Upper lobe of right lung (tissue), 1 donor: ENCODE results near the gene TMEM219. TPM values are rescaled to one million over a fixed set of nuclear protein-coding genes. Genes with fewer than 3 reads are reported as not detected.
"Not testable (repeated sequence)": the region's sequence is repeated elsewhere in the genome, so short reads cannot be mapped to it uniquely, and the experiment has no call there.

Experiments
- ATAC-seq: fragments of 200-7000 bp; cut with Tn5 transposase; one replicate; pipeline ENCODE4 v1.9.1; 2020; ENCODE audit warnings: mild to moderate bottlenecking, moderate library complexity
- DNase-seq: peaks from one replicate; pipeline ENCODE4 v3.0.0-alpha.2; 2020
- H3K27ac ChIP-seq: fragments of 200-600 bp; one replicate; pipeline ENCODE4 v1.8.0; 2022
- H3K27me3 ChIP-seq: fragments of 200-600 bp; one replicate; pipeline ENCODE4 v1.8.0; 2022; ENCODE audit warnings: mild to moderate bottlenecking
- H3K36me3 ChIP-seq: fragments of 200-600 bp; one replicate; pipeline ENCODE4 v1.8.0; 2022
- H3K4me1 ChIP-seq: fragments of 200-600 bp; one replicate; pipeline ENCODE4 v1.8.0; 2022
- H3K4me3 ChIP-seq: fragments of 200-600 bp; one replicate; pipeline ENCODE4 v1.8.0; 2022; ENCODE audit warnings: mild to moderate bottlenecking
- H3K9me3 ChIP-seq: fragments of 200-600 bp; one replicate; pipeline ENCODE4 v1.8.0; 2022
- CTCF ChIP-seq: fragments of 200-600 bp; IDR thresholded peaks from one replicate; pipeline ENCODE4 v1.8.0; 2022; ENCODE audit warnings: antibody characterized with exemption
- intact Hi-C: fragments of 100-400 bp; cut with DNase I; formaldehyde crosslinking; loops from one replicate; pipeline ENCODE4 v1.11.0; 2022
- total RNA-seq: library from RNA; stranded (reverse); fragmentation: NEBNext Ultra II Directional; extraction: Animal tissue kit (Norgen Biotek cat#: 25700); gene quantifications from one replicate; pipeline ENCODE4 v1.2.1, GENCODE V29; 2021
- donor health status: DM: no; HTN: yes; CAD: no; lungs with severe emphysema.

Gene TMEM219
- total RNA-seq, 1 donor from 2014 or later: 133 TPM

DNA sequence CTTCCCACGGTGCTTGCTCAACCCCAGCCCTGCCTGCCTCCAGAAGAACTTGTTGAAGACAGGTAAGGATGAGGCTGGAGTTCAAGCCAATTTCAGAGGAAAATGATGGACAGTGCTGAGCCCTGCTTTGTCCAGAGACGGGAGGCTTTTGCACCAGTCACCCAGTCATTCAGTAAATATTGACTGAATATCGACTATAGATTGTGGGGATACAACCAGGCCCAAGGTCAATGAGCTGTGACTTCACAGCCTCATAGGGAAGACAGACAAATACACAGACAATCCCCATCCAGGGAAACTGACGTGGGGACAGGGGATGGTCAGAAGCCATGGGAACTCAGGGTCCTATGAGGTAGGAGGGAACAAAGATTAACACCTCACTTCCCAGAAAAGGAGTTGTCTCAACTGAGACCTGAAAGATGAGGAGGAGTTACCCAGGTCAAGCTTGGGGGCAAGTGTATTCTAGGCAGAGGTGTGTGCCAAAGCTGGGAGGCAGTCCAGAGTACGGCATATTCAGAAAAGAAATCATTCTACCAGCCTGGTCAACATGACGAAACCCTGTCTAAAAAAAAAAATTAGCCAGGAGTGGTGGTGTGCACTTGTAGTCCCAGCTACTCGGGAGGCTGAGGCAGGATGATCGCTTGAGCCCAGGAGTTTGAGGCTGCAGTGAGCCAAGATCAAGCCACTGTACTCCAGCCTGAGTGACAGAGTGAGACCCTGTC, 54.8 kb downstream of the TMEM219 start:
- H3K4me1 ChIP-seq: no peaks in the 10 kb centered on the region
- no peak overlapping the region for H3K4me3 ChIP-seq
- no peaks in the 10 kb centered on the region for H3K9me3 ChIP-seq
- DNase-seq (no peak), ATAC-seq (no peak)
- H3K27me3 ChIP-seq: peaks cover 8% of the 10 kb centered on the region
- H3K36me3 ChIP-seq: no peaks in the 10 kb centered on the region
- H3K27ac ChIP-seq: no peak overlapping the region
- TF ChIP-seq CTCF: no peak
- intact Hi-C loops: loop anchor here (10.0 kb wide), 1 partner anchor 322 kb away; no protein-coding TSS in a partner anchor

- peaks cover 2% of the 10 kb centered on the region for H3K27me3 ChIP-seq
- no peaks in the 10 kb centered on the region for H3K4me1 ChIP-seq
- intact Hi-C loops: loop anchor here (10.0 kb wide), 1 partner anchor 322 kb away; no protein-coding TSS in a partner anchor
- H3K9me3 ChIP-seq: no peaks in the 10 kb centered on the region
- DNase-seq: no peak
- H3K4me3 ChIP-seq: no peak overlapping the region
- TF ChIP-seq CTCF: no peak
- H3K27ac ChIP-seq: no peak overlapping the region
- ATAC-seq: no peak
- H3K36me3 ChIP-seq: no peaks in the 10 kb centered on the region
These were observed 55.4 kb downstream of the TMEM219 start for GRCh38 chr16:30017277-30017656.

DNA sequence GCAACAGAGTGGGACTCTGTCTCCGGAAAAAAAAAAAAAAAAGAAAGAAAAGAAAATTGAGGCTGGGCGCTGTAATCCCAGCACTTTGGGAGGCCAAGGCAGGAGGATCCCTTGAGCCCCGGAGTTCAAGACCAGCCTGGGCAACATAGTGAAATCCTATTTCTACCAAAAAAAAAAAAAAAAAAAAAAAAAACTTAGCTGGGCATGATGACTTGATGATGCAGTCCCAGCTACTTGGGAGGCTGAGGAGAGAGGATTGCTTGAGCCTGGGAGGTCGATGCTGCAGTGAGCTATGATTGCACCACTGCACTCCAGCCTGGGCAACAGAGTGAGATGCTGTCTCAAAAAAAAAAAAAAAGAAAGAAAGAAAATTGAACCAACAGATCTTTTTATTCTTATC, 56.1 kb downstream of the TMEM219 start:
- ATAC-seq: not testable (repeated sequence)

GRCh38 chr16:30018731-30019158, 56.9 kb downstream of the TMEM219 start:
- no peak for ATAC-seq
- intact Hi-C loops: loop anchor here (10.0 kb wide), 1 partner anchor 324 kb away; no protein-coding TSS in a partner anchor

More for the DNA sequence above, 56.1 kb downstream of the TMEM219 start:
- H3K4me1 ChIP-seq, DNase-seq, H3K36me3 ChIP-seq, H3K4me3 ChIP-seq, H3K27ac ChIP-seq, H3K27me3 ChIP-seq, H3K9me3 ChIP-seq: not testable (repeated sequence)
- intact Hi-C loops: loop anchor here (10.0 kb wide), 1 partner anchor 323 kb away; no protein-coding TSS in a partner anchor

More at GRCh38 chr16:30018731-30019158, 56.9 kb downstream of the TMEM219 start:
- Histone ChIP-seq H3K27me3 (no peaks in the 10 kb centered on the region), H3K36me3 (no peaks in the 10 kb centered on the region), H3K27ac (no peak overlapping the region), H3K4me1 (no peaks in the 10 kb centered on the region), H3K9me3 (no peaks in the 10 kb centered on the region), H3K4me3 (no peak overlapping the region)
- no peak for DNase-seq
- no peak for TF ChIP-seq CTCF

Other genes with a start within 250 kb of the TMEM219 start
- gene C16orf54, start 216.1 kb upstream of the TMEM219 start, total RNA-seq: 7.3 TPM
- gene ZG16, start 183.8 kb upstream of the TMEM219 start, total RNA-seq: not detected
- 19.8 TPM for gene KIF22, start 171.3 kb upstream of the TMEM219 start, total RNA-seq
- gene MAZ, start 155.6 kb upstream of the TMEM219 start, total RNA-seq: 148 TPM
- gene PRRT2, start 149.9 kb upstream of the TMEM219 start, total RNA-seq: 2.7 TPM
- 15.2 TPM for gene PAGR1, start 145.9 kb upstream of the TMEM219 start, total RNA-seq
- 247 TPM for gene MVP, start 141.6 kb upstream of the TMEM219 start, total RNA-seq
- gene CDIPT, start 98.9 kb upstream of the TMEM219 start, total RNA-seq: 83.2 TPM
- gene SEZ6L2, start 62.5 kb upstream of the TMEM219 start, total RNA-seq: 11.9 TPM
- 4.4 TPM for gene ASPHD1, start 61.6 kb upstream of the TMEM219 start, total RNA-seq
- 23.5 TPM for gene KCTD13, start 35.9 kb upstream of the TMEM219 start, total RNA-seq
- 75.4 TPM for gene TAOK2, start 11.8 kb downstream of the TMEM219 start, total RNA-seq
- 20.3 TPM for gene HIRIP3, start 33.5 kb downstream of the TMEM219 start, total RNA-seq
- gene INO80E, start 34.2 kb downstream of the TMEM219 start, total RNA-seq: 65.3 TPM
- gene DOC2A, start 48.9 kb downstream of the TMEM219 start, total RNA-seq: 2.6 TPM
- gene C16orf92, start 61.1 kb downstream of the TMEM219 start, total RNA-seq: not detected
- gene TLCD3B, start 69.2 kb downstream of the TMEM219 start, total RNA-seq: not detected
- 689 TPM for gene ALDOA, start 103.7 kb downstream of the TMEM219 start, total RNA-seq
- gene PPP4C, start 113.9 kb downstream of the TMEM219 start, total RNA-seq: 74.2 TPM
- 1.4 TPM for gene TBX6, start 129.8 kb downstream of the TMEM219 start, total RNA-seq
- gene YPEL3, start 134.1 kb downstream of the TMEM219 start, total RNA-seq: 93.6 TPM
- gene GDPD3, start 151.5 kb downstream of the TMEM219 start, total RNA-seq: 11.5 TPM
- gene MAPK3, start 161.1 kb downstream of the TMEM219 start, total RNA-seq: 93.7 TPM
- 70.0 TPM for gene CORO1A, start 221.5 kb downstream of the TMEM219 start, total RNA-seq
- gene BOLA2B, start 231.6 kb downstream of the TMEM219 start, total RNA-seq: 59.3 TPM
- 49.4 TPM for gene SLX1A, start 231.8 kb downstream of the TMEM219 start, total RNA-seq
- 10.6 TPM for gene SULT1A3, start 237.2 kb downstream of the TMEM219 start, total RNA-seq